IMR-90 (cell line): Measurements from ENCODE around the gene KLHL2. TPM values are rescaled to one million over a fixed set of nuclear protein-coding genes. Genes with fewer than 3 reads are reported as not detected.

Source experiments
- ATAC-seq: fragments of 200-7000 bp; cut with Tn5 transposase; 2 replicates; pipeline ENCODE4 v1.9.1; 2020; ENCODE audit warnings: low read depth, mild to moderate bottlenecking, moderate library complexity
- BruUV-seq: library from RNA; stranded (reverse); fragments of 400-500 nt; replicated peaks from 2 replicates; lab custom pipeline; 2021; lab: Mats Ljungman, UMichigan
- CTCF ChIA-PET: fragments of 300-600 bp; formaldehyde crosslinking; extraction: SDS; loops from one replicate; lab custom pipeline; 2021; ENCODE audit warnings: antibody characterized with exemption; lab: Yijun Ruan, JAX
- POLR2A ChIA-PET: fragments of 300-600 bp; sonication (Branson Sonifier 250); formaldehyde crosslinking; loops from one replicate; lab custom pipeline; 2022; ENCODE audit warnings: antibody characterized with exemption; ENCODE audit not compliant: unreplicated experiment; lab: Charles Lee
- DNase-seq: peaks from one replicate; pipeline ENCODE4 v3.0.0; 2013
- H2AFZ ChIP-seq: replicated peaks from 2 replicates; pipeline ENCODE3; 2013; ENCODE audit warnings: low read length, mild to moderate bottlenecking; ENCODE audit not compliant: poor library complexity
- H2AK5ac ChIP-seq: 2 replicates; pipeline ENCODE4 v1.6.1; 2013; ENCODE audit warnings: low read depth, low read length, inconsistent platforms
- H2AK9ac ChIP-seq: replicated peaks from 2 replicates; pipeline ENCODE3; 2013; ENCODE audit warnings: mild to moderate bottlenecking, low read depth, low read length, moderate library complexity; ENCODE audit not compliant: poor library complexity
- H2BK120ac ChIP-seq: 2 replicates; pipeline ENCODE4 v1.6.1; 2013; ENCODE audit warnings: low read depth, low read length, inconsistent platforms
- H2BK15ac ChIP-seq: 3 replicates; pipeline ENCODE4 v1.6.1; 2013; ENCODE audit warnings: low read depth, low read length, inconsistent platforms
- H2BK20ac ChIP-seq: 2 replicates; pipeline ENCODE4 v1.6.1; 2013; ENCODE audit warnings: low read depth, mild to moderate bottlenecking, inconsistent platforms, low read length, moderate library complexity
- H2BK5ac ChIP-seq: 2 replicates; pipeline ENCODE4 v1.6.1; 2013; ENCODE audit warnings: mild to moderate bottlenecking, low read depth, low read length, inconsistent platforms; ENCODE audit not compliant: poor library complexity, severe bottlenecking
- H3K14ac ChIP-seq: replicated peaks from 2 replicates; pipeline ENCODE4 v1.6.1; 2013; ENCODE audit warnings: low read depth, low read length, inconsistent platforms
- H3K18ac ChIP-seq: 2 replicates; pipeline ENCODE4 v1.6.1; 2013; ENCODE audit warnings: low read depth, low read length, control low read depth
- H3K23ac ChIP-seq: 2 replicates; pipeline ENCODE4 v1.6.1; 2013; ENCODE audit warnings: low read depth, low read length, inconsistent platforms
- H3K27ac ChIP-seq: 2 replicates; pipeline ENCODE4 v1.5.1; 2013; ENCODE audit warnings: mild to moderate bottlenecking, control low read depth, low read length; ENCODE audit not compliant: insufficient read depth
- H3K27me3 ChIP-seq: 2 replicates; pipeline ENCODE4 v1.6.1; 2013; ENCODE audit warnings: low read length; ENCODE audit not compliant: control insufficient read depth, insufficient read depth
- H3K36me3 ChIP-seq: 2 replicates; pipeline ENCODE4 v1.6.1; 2013; ENCODE audit warnings: low read length, mixed read lengths; ENCODE audit not compliant: control insufficient read depth, insufficient read depth
- H3K4ac ChIP-seq: 2 replicates; pipeline ENCODE4 v1.6.1; 2013; ENCODE audit warnings: low read depth, low read length, inconsistent platforms
- H3K4me1 ChIP-seq: 2 replicates; pipeline ENCODE4 v1.6.1; 2013; ENCODE audit warnings: low read length, mixed read lengths; ENCODE audit not compliant: control insufficient read depth, insufficient read depth
- H3K4me2 ChIP-seq: 2 replicates; pipeline ENCODE4 v1.6.1; 2013; ENCODE audit warnings: low read depth, mild to moderate bottlenecking, control low read depth, low read length, moderate library complexity
- H3K4me3 ChIP-seq: 2 replicates; pipeline ENCODE4 v1.5.1; 2013; ENCODE audit warnings: low read depth, mild to moderate bottlenecking, control low read depth, low read length, moderate library complexity; ENCODE audit not compliant: insufficient read depth
- H3K56ac ChIP-seq: 2 replicates; pipeline ENCODE4 v1.6.1; 2013; ENCODE audit warnings: low read length, inconsistent platforms; ENCODE audit not compliant: insufficient read depth; ENCODE audit errors: extremely low read depth
- H3K79me1 ChIP-seq, 2 experiments: 2 replicates each; pipeline ENCODE4 v1.6.1; 2013; ENCODE audit warnings: low read length in 2 of 2, inconsistent platforms in 1 of 2, low read depth in 1 of 2
- H3K9ac ChIP-seq: 2 replicates; pipeline ENCODE4 v1.6.1; 2013; ENCODE audit warnings: low read depth, low read length, control low read depth
- H3K9me1 ChIP-seq: 2 replicates; pipeline ENCODE4 v1.6.1; 2013; ENCODE audit warnings: low read length, inconsistent platforms; ENCODE audit not compliant: insufficient read depth
- H3K9me3 ChIP-seq: 2 replicates; pipeline ENCODE4 v1.6.1; 2013; ENCODE audit warnings: low read length; ENCODE audit not compliant: control insufficient read depth, insufficient read depth
- H4K20me1 ChIP-seq: 2 replicates; pipeline ENCODE4 v1.6.1; 2013; ENCODE audit warnings: low read length, inconsistent platforms; ENCODE audit not compliant: insufficient read depth
- H4K5ac ChIP-seq: 2 replicates; pipeline ENCODE4 v1.6.1; 2013; ENCODE audit warnings: mild to moderate bottlenecking, low read depth, low read length, control low read depth
- H4K8ac ChIP-seq, 2 experiments: 2 replicates each; pipeline ENCODE4 v1.6.1; 2013; ENCODE audit warnings: low read depth in 2 of 2, low read length in 2 of 2, control low read depth in 1 of 2, inconsistent platforms in 1 of 2
- H4K91ac ChIP-seq: 2 replicates; pipeline ENCODE4 v1.6.1; 2013; ENCODE audit warnings: low read depth, low read length, inconsistent platforms; ENCODE audit not compliant: insufficient read depth
- MXI1 ChIP-seq: IDR thresholded peaks from 2 replicates; pipeline ENCODE4 v1.6.1; 2012; ENCODE audit warnings: low read depth, mild to moderate bottlenecking, low read length, moderate library complexity, borderline replicate concordance
- NFE2L2 ChIP-seq: fragments of 150-350 bp; IDR thresholded peaks from 2 replicates; pipeline ENCODE4 v1.6.1; 2016; ENCODE audit warnings: low read depth, mild to moderate bottlenecking, low read length
- POLR2A ChIP-seq: IDR thresholded peaks from 2 replicates; pipeline ENCODE4 v1.6.1; 2012; ENCODE audit warnings: mild to moderate bottlenecking, low read depth, low read length
- dilution Hi-C: fragments of 300-500 bp; cut with HindIII; formaldehyde crosslinking; loops from one replicate; pipeline ENCODE4 v1.14.3; 2018; ENCODE audit warnings: low sequenced_read_pairs; ENCODE audit not compliant: unreplicated experiment
- in situ Hi-C: fragments of 300-500 bp; cut with MboI; formaldehyde crosslinking; loops from 3 replicates; pipeline ENCODE4 v1.14.3; 2019; ENCODE audit warnings: low sequenced_read_pairs, inconsistent platforms, mixed read lengths
- intact Hi-C: fragments of 100-400 bp; cut with micrococcal nuclease; formaldehyde crosslinking; loops from 2 replicates; pipeline ENCODE4 v1.10.0; 2022
- polyA plus RNA-seq, 3 experiments: library from polyadenylated mRNA; depleted of rRNA; stranded (reverse); fragments of >200 nt; gene quantifications; 2 replicates each; pipeline ENCODE4 v1.2.3, GENCODE V29; 2012; ENCODE audit warnings: low replicate concordance in 1 of 3
- total RNA-seq: library from RNA; depleted of rRNA; stranded (reverse); fragments of >200 nt; gene quantifications from 2 replicates; pipeline ENCODE4 v1.2.3, GENCODE V29; 2012
- TF ChIP-seq, protein P1 (sequence below): conservative IDR thresholded peaks from 2 replicates; pipeline ENCODE4 v1.5.1; 2012; ENCODE audit warnings: mild to moderate bottlenecking, low read depth, low read length, improper control_type of control experiment

Gene KLHL2
- total and polyA plus RNA-seq, 2 of the 4 experiments (the other 2 are of a cell fraction): 11.0 to 12.4 TPM

DNA sequence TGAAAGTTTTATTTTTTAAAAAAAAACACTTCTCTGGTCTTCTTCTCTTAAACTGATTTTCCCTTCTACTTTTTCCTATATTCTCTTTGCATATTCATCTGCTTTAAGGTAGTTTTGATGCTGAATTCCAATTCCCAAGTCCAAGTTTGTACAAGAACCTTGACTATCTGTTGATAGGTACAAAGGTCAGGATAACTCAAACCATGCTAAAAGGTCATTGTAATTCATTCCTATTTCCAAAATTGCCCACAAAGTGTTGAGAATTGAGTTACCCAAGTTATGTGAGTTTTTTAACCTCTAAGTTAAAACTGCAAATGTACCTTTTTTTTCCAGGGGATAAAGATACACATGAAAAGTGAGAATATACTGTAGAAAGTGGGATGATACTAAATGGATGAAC is 48.6 kb upstream of the KLHL2 start:
- CTCF ChIA-PET: no interaction called here
- Histone ChIP-seq H3K27me3 (no peaks in the 10 kb centered on the region), H3K9me3 (no peaks in the 10 kb centered on the region), H2BK120ac (no peak overlapping the region), H3K9me1 (no peaks in the 10 kb centered on the region), H3K4me3 (no peak overlapping the region), H3K4me2 (no peak overlapping the region), H4K91ac (no peak overlapping the region), H2AK5ac (no peak overlapping the region), H4K5ac (no peak overlapping the region), H4K8ac (no peak overlapping the region), H2AFZ (no peak overlapping the region), H3K36me3 (no peaks in the 10 kb centered on the region), H2BK20ac (no peak overlapping the region), H3K9ac (no peak overlapping the region), H3K4me1 (no peaks in the 10 kb centered on the region), H4K20me1 (no peaks in the 10 kb centered on the region), H2BK5ac (no peak overlapping the region), H3K18ac (no peak overlapping the region), H2AK9ac (no peak overlapping the region), H3K4ac (no peak overlapping the region), H3K79me1 (no peaks in the 10 kb centered on the region), H3K56ac (no peak overlapping the region), H2BK15ac (no peak overlapping the region), H3K14ac (no peak overlapping the region), H3K27ac (no peak overlapping the region), H3K23ac (no peak overlapping the region)
- intact Hi-C loops (no loop called here), in situ Hi-C loops (no loop called here), dilution Hi-C loops (no loop called here)
- TF ChIP-seq, protein P1, sequence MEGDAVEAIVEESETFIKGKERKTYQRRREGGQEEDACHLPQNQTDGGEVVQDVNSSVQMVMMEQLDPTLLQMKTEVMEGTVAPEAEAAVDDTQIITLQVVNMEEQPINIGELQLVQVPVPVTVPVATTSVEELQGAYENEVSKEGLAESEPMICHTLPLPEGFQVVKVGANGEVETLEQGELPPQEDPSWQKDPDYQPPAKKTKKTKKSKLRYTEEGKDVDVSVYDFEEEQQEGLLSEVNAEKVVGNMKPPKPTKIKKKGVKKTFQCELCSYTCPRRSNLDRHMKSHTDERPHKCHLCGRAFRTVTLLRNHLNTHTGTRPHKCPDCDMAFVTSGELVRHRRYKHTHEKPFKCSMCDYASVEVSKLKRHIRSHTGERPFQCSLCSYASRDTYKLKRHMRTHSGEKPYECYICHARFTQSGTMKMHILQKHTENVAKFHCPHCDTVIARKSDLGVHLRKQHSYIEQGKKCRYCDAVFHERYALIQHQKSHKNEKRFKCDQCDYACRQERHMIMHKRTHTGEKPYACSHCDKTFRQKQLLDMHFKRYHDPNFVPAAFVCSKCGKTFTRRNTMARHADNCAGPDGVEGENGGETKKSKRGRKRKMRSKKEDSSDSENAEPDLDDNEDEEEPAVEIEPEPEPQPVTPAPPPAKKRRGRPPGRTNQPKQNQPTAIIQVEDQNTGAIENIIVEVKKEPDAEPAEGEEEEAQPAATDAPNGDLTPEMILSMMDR: no peak
- TF ChIP-seq POLR2A: no peak
- TF ChIP-seq NFE2L2: no peak
- TF ChIP-seq MXI1: no peak
- ATAC-seq (no peak), DNase-seq (no peak)
- POLR2A ChIA-PET: no interaction called here
- no TSS peak for BruUV-seq
